DOHH2 (cell line): ENCODE measurements around the gene GPR152.
"Not testable (repeated sequence)": the region's sequence is repeated elsewhere in the genome, so short reads cannot be mapped to it uniquely, and the experiment has no call there.

Experiments used
- H3F3A ChIP-seq: fragments of 200-600 bp; sonication (generic), shearing (Covaris generic); 2 replicates; pipeline ENCODE4 v1.6.0; 2016; ENCODE audit warnings: antibody characterized with exemption, mild to moderate bottlenecking; ENCODE audit not compliant: control insufficient read depth, insufficient read depth
- H3K27ac ChIP-seq: fragments of 200-600 bp; sonication (generic); 2 replicates; pipeline ENCODE4 v1.5.1; 2014; ENCODE audit warnings: low read depth, mild to moderate bottlenecking, low read length, moderate library complexity
- H3K27me3 ChIP-seq: fragments of 200-600 bp; sonication (generic); 2 replicates; pipeline ENCODE4 v1.6.1; 2014; ENCODE audit warnings: mild to moderate bottlenecking, low read length, mixed read lengths; ENCODE audit not compliant: control insufficient read depth
- H3K36me3 ChIP-seq: fragments of 200-600 bp; sonication (generic); 2 replicates; pipeline ENCODE4 v1.6.1; 2014; ENCODE audit warnings: mild to moderate bottlenecking, low read length, moderate library complexity, mixed read lengths; ENCODE audit not compliant: control insufficient read depth
- H3K4me1 ChIP-seq: fragments of 200-600 bp; sonication (generic); 2 replicates; pipeline ENCODE4 v1.6.1; 2014; ENCODE audit warnings: mild to moderate bottlenecking, low read length, mixed read lengths; ENCODE audit not compliant: control insufficient read depth
- H3K4me2 ChIP-seq: fragments of 200-600 bp; sonication (generic); 2 replicates; pipeline ENCODE4 v1.6.0; 2014; ENCODE audit warnings: mild to moderate bottlenecking, low read length, moderate library complexity
- H3K4me3 ChIP-seq: fragments of 200-600 bp; sonication (generic); 2 replicates; pipeline ENCODE4 v1.5.1; 2014; ENCODE audit warnings: mild to moderate bottlenecking, low read length, mixed read lengths
- H3K79me2 ChIP-seq: fragments of 200-600 bp; sonication (generic); 2 replicates; pipeline ENCODE4 v1.6.1; 2014; ENCODE audit warnings: mild to moderate bottlenecking, low read length, mixed read lengths; ENCODE audit not compliant: control insufficient read depth
- H3K9me2 ChIP-seq: fragments of 200-600 bp; sonication (generic); replicated peaks from 2 replicates; pipeline ENCODE4 v1.6.1; 2014; ENCODE audit warnings: mild to moderate bottlenecking, low read length, mixed read lengths; ENCODE audit not compliant: control insufficient read depth
- H3K9me3 ChIP-seq: fragments of 200-600 bp; sonication (generic); 2 replicates; pipeline ENCODE4 v1.6.1; 2014; ENCODE audit warnings: antibody characterized with exemption, low read length, mixed read lengths; ENCODE audit not compliant: control insufficient read depth, insufficient read depth
- H4K20me1 ChIP-seq: fragments of 200-600 bp; sonication (generic); 2 replicates; pipeline ENCODE4 v1.6.0; 2014; ENCODE audit warnings: low read depth, mild to moderate bottlenecking, antibody characterized with exemption, low read length, moderate library complexity; ENCODE audit not compliant: control insufficient read depth, insufficient read depth
- CTCF ChIP-seq: fragments of 200-600 bp; sonication (generic); IDR thresholded peaks from one replicate; pipeline ENCODE4 v1.5.1; 2014; ENCODE audit warnings: antibody characterized with exemption, mild to moderate bottlenecking, low read depth, low read length; ENCODE audit not compliant: poor library complexity, severe bottlenecking
- EZH2phosphoT487 ChIP-seq: fragments of 200-600 bp; sonication (generic); IDR thresholded peaks from 2 replicates; pipeline ENCODE4 v1.6.1; 2017; ENCODE audit warnings: borderline replicate concordance, mild to moderate bottlenecking, antibody characterized with exemption, low read length, moderate library complexity, mixed read lengths

Gene GPR152

GRCh38 chr11:67466367-67466766, 13.8 kb upstream of the GPR152 start:
- peak overlapping the region; percentile 95 for H3K4me2 ChIP-seq
- H3K9me3 ChIP-seq = no peaks in the 10 kb centered on the region
- no peak overlapping the region for H3K4me3 ChIP-seq
- TF ChIP-seq EZH2phosphoT487 (no peak), CTCF (no peak)
- H3K79me2 ChIP-seq = peaks cover 28% of the 10 kb centered on the region
- H3K4me1 ChIP-seq = peaks cover 66% of the 10 kb centered on the region
- no peaks in the 10 kb centered on the region for H3K9me2 ChIP-seq
- H4K20me1 ChIP-seq = no peaks in the 10 kb centered on the region
- peaks cover 21% of the 10 kb centered on the region for H3K36me3 ChIP-seq
- H3F3A ChIP-seq = peaks cover 7% of the 10 kb centered on the region
- peak overlapping the region; percentile 35 for H3K27ac ChIP-seq
- H3K27me3 ChIP-seq = no peaks in the 10 kb centered on the region

- H3K27me3 ChIP-seq, H3K9me2 ChIP-seq, H4K20me1 ChIP-seq, H3K9me3 ChIP-seq: not testable (repeated sequence)
- peaks cover 21% of the 10 kb centered on the region for H3K36me3 ChIP-seq
- peaks cover 28% of the 10 kb centered on the region for H3K79me2 ChIP-seq
- peak overlapping the region; percentile 96 for H3K4me2 ChIP-seq
- H3K27ac ChIP-seq = peak overlapping the region; percentile 65
- H3K4me3 ChIP-seq = peak overlapping the region; percentile 81
- peaks cover 13% of the 10 kb centered on the region for H3F3A ChIP-seq
- peaks cover 69% of the 10 kb centered on the region for H3K4me1 ChIP-seq
Measured at GRCh38 chr11:67465530-67465929, 13.0 kb upstream of the GPR152 start.

GRCh38 chr11:67465189-67465510, 12.6 kb upstream of the GPR152 start:
- H3K27ac ChIP-seq = peak overlapping the region; percentile 65
- H3F3A ChIP-seq = peaks cover 17% of the 10 kb centered on the region
- H3K4me1 ChIP-seq = peaks cover 69% of the 10 kb centered on the region
- peak overlapping the region; percentile 81 for H3K4me3 ChIP-seq
- peaks cover 28% of the 10 kb centered on the region for H3K79me2 ChIP-seq
- no peaks in the 10 kb centered on the region for H3K9me3 ChIP-seq
- no peaks in the 10 kb centered on the region for H3K9me2 ChIP-seq
- TF ChIP-seq EZH2phosphoT487 (no peak), CTCF (no peak)
- H3K27me3 ChIP-seq = no peaks in the 10 kb centered on the region
- H4K20me1 ChIP-seq = no peaks in the 10 kb centered on the region
- peak overlapping the region; percentile 96 for H3K4me2 ChIP-seq
- peaks cover 21% of the 10 kb centered on the region for H3K36me3 ChIP-seq

GRCh38 chr11:67464411-67465188, 12.1 kb upstream of the GPR152 start:
- H3K27ac ChIP-seq = peak overlapping the region; percentile 65
- no peaks in the 10 kb centered on the region for H3K9me2 ChIP-seq
- no peaks in the 10 kb centered on the region for H3K27me3 ChIP-seq
- no peaks in the 10 kb centered on the region for H4K20me1 ChIP-seq
- peaks cover 22% of the 10 kb centered on the region for H3F3A ChIP-seq
- H3K4me2 ChIP-seq = peak overlapping the region; percentile 96
- H3K36me3 ChIP-seq = peaks cover 21% of the 10 kb centered on the region
- peak overlapping the region; percentile 81 for H3K4me3 ChIP-seq
- H3K79me2 ChIP-seq = peaks cover 28% of the 10 kb centered on the region
- peaks cover 70% of the 10 kb centered on the region for H3K4me1 ChIP-seq
- TF ChIP-seq EZH2phosphoT487 (no peak), CTCF (no peak)
- no peaks in the 10 kb centered on the region for H3K9me3 ChIP-seq
